ENCODE results near the gene MACROD1. TPM values are rescaled to one million over a fixed set of nuclear protein-coding genes. Genes with fewer than 3 reads are reported as not detected.

Gene MACROD1
- total RNA-seq, 1 donor, result 22.4 TPM

- DNase-seq (ENCODE audit: low read depth in 2 of 3, low spot score in 2 of 3), result no peak
Measured at GRCh38 chr11:64095273-64095817, 70.6 kb downstream of the MACROD1 start.

GRCh38 chr11:64094463-64095260 lies 71.3 kb downstream of the MACROD1 start:
- DNase-seq (ENCODE audit: low read depth in 2 of 3, low spot score in 2 of 3), result peak in 1 of 3 donors; percentile 26

GRCh38 chr11:64093233-64094039 lies 72.5 kb downstream of the MACROD1 start:
- no peak for DNase-seq (ENCODE audit: low read depth in 2 of 3, low spot score in 2 of 3)

- DNase-seq (ENCODE audit: low read depth in 2 of 3, low spot score in 2 of 3), result no peak
Measured at GRCh38 chr11:64092761-64093136, 73.2 kb downstream of the MACROD1 start.

- no peak for DNase-seq (ENCODE audit: low read depth in 2 of 3, low spot score in 2 of 3)
Measured at GRCh38 chr11:64092111-64092760, 73.7 kb downstream of the MACROD1 start.

- DNase-seq (ENCODE audit: low read depth in 2 of 3, low spot score in 2 of 3), result no peak
Measured at GRCh38 chr11:64090806-64091516, 75.0 kb downstream of the MACROD1 start.

- DNase-seq (ENCODE audit: low read depth in 2 of 3, low spot score in 2 of 3), result no peak
Measured at GRCh38 chr11:64089915-64090805, 75.8 kb downstream of the MACROD1 start.

GRCh38 chr11:64089493-64089892 lies 76.4 kb downstream of the MACROD1 start:
- DNase-seq (ENCODE audit: low read depth in 2 of 3, low spot score in 2 of 3), result no peak

GRCh38 chr11:64089027-64089360 lies 76.9 kb downstream of the MACROD1 start:
- no peak for DNase-seq (ENCODE audit: low read depth in 2 of 3, low spot score in 2 of 3)

GRCh38 chr11:64088162-64089026 lies 77.5 kb downstream of the MACROD1 start:
- no peak for DNase-seq (ENCODE audit: low read depth in 2 of 3, low spot score in 2 of 3)

- DNase-seq (ENCODE audit: low read depth in 2 of 3, low spot score in 2 of 3), result no peak
Measured at GRCh38 chr11:64086258-64087123, 79.4 kb downstream of the MACROD1 start.

- no peak for DNase-seq (ENCODE audit: low read depth in 2 of 3, low spot score in 2 of 3)
Measured at GRCh38 chr11:64085906-64086257, 80.0 kb downstream of the MACROD1 start.

- no peak for DNase-seq (ENCODE audit: low read depth in 2 of 3, low spot score in 2 of 3)
Measured at GRCh38 chr11:64084951-64085710, 80.8 kb downstream of the MACROD1 start.

GRCh38 chr11:64084146-64084950 lies 81.6 kb downstream of the MACROD1 start:
- no peak for DNase-seq (ENCODE audit: low read depth in 2 of 3, low spot score in 2 of 3)

GRCh38 chr11:64083398-64084080 lies 82.4 kb downstream of the MACROD1 start:
- DNase-seq (ENCODE audit: low read depth in 2 of 3, low spot score in 2 of 3), result no peak
